Right lobe of liver (tissue), 6 donors: ENCODE results near the gene CAPN2. TPM values are rescaled to one million over a fixed set of nuclear protein-coding genes. Genes with fewer than 3 reads are reported as not detected.

Source experiments
- ATAC-seq, 4 donors: fragments of 200-7000 bp; cut with Tn5 transposase; one replicate each; pipeline ENCODE4 v1.9.1; 2020; ENCODE audit warnings: mild to moderate bottlenecking in 4 of 4, moderate library complexity in 4 of 4
- DNase-seq, 3 donors: peaks; one replicate each; pipeline ENCODE4 v3.0.0-alpha.2; 2020
- H3K27ac ChIP-seq, 3 donors: fragments of 200-600 bp; one replicate each; pipeline ENCODE4 v1.8.0; 2022
- H3K27me3 ChIP-seq, 2 donors: fragments of 200-600 bp; one replicate each; pipeline ENCODE4 v1.8.0; 2022
- H3K36me3 ChIP-seq, 4 donors: fragments of 200-600 bp; sonication (generic) in 1 of 4; one replicate each; pipeline versions ENCODE4 v1.5.1 to v1.8.0; 2017 to 2022; ENCODE audit warnings: control low read depth in 1 of 4
- H3K4me1 ChIP-seq, 4 donors: fragments of 200-600 bp; sonication (generic) in 1 of 4; one replicate each; pipeline versions ENCODE4 v1.5.1 to v1.8.0; 2017 to 2022; ENCODE audit warnings: control low read depth in 1 of 4
- H3K4me3 ChIP-seq, 3 donors: fragments of 200-600 bp; one replicate each; pipeline ENCODE4 v1.8.0; 2022
- H3K9me3 ChIP-seq, 4 donors: fragments of 200-600 bp; sonication (generic) in 1 of 4; one replicate each; pipeline versions ENCODE4 v1.5.1 to v1.8.0; 2017 to 2022; ENCODE audit warnings: control low read depth in 1 of 4
- POLR2A ChIP-seq: fragments of 450-650 bp; IDR thresholded peaks from one replicate; pipeline ENCODE4 v1.6.1; 2017; ENCODE audit warnings: antibody characterized with exemption, mild to moderate bottlenecking
- WGBS: methylation state at CpG from one replicate; pipeline ENCODE4 v1.1.6; 2018; ENCODE audit warnings: low coverage, low lambda C conversion rate; ENCODE audit not compliant: insufficient coverage; ENCODE audit errors: missing lambda C conversion rate; 5-methylcytosine and 5-hydroxymethylcytosine counted together
- intact Hi-C, 2 donors: fragments of 100-400 bp; cut with DNase I; formaldehyde crosslinking; loops; one replicate each; pipeline versions ENCODE4 v1.11.2 to v1.14.1; 2022
- total RNA-seq, 6 experiments: library from RNA; depleted of rRNA in 2 of 6; stranded (reverse); fragments of >200 nt in 2 of 6; fragmentation: NEBNext Ultra II Directional in 3 of 6; extraction: Animal tissue kit (Norgen Biotek cat#: 25700) in 3 of 6; gene quantifications; one replicate each; pipeline versions ENCODE4 v1.1.0 to v1.2.4, GENCODE V29; 2016 to 2023
- TF ChIP-seq, protein P1 (sequence below), 4 donors: fragments of 200-600 bp in 3 of 4; fragments of 450-650 bp in 1 of 4; IDR thresholded peaks; one replicate each; pipeline versions ENCODE4 v1.5.1 to v1.8.0; 2016 to 2022; ENCODE audit warnings: antibody characterized with exemption in 4 of 4, mild to moderate bottlenecking in 2 of 4
- donor health status: DM: no; HTN: yes; CAD: no.
- donor health status: DM: no; HTN: no; CAD: no.
- donor health status: DM: no; HTN: no; CAD: no.
- donor health status: DM: no; HTN: yes; CAD: no.
- donor health status: DM: no; HTN: yes; CAD: no.

The CAPN2 gene
- total RNA-seq, 6 experiments from 2014 or later = 17.5 to 53.1 (median 33.1) TPM

DNA sequence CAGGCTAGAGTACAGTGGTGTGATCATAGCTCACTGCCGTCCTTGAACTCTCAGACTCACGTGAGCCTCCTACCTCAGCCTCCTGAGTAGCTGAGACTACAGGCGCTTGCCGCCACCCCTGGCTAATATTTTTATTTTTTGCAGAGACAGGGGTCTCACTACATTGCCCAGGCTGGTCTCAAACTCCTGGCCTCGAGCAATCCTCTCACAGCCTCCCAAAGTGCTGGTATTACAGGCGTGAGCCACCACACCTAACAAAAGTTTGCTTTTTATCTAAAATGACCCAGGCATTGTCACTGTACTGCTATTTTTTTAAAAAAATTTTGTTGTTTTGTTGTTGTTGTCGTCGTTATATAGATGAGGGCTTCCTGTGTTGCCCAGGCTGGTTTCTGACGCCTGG lies 46.4 kb downstream of the CAPN2 start:
- Histone ChIP-seq H3K4me3 (no peak overlapping the region), H3K9me3 (no peaks in the 10 kb centered on the region), H3K4me1 (no peaks in the 10 kb centered on the region), H3K36me3 (peaks cover 0 to 7% (median 0%) of the 10 kb centered on the region in 4 donors), H3K27me3 (no peaks in the 10 kb centered on the region), H3K27ac (no peak overlapping the region)
- 90% methylated on average over 8 of the region's 9 CpGs for WGBS
- ATAC-seq (no peak), DNase-seq (no peak)
- intact Hi-C loops = no loop called here
- no peak for TF ChIP-seq POLR2A
- TF ChIP-seq, protein P1, sequence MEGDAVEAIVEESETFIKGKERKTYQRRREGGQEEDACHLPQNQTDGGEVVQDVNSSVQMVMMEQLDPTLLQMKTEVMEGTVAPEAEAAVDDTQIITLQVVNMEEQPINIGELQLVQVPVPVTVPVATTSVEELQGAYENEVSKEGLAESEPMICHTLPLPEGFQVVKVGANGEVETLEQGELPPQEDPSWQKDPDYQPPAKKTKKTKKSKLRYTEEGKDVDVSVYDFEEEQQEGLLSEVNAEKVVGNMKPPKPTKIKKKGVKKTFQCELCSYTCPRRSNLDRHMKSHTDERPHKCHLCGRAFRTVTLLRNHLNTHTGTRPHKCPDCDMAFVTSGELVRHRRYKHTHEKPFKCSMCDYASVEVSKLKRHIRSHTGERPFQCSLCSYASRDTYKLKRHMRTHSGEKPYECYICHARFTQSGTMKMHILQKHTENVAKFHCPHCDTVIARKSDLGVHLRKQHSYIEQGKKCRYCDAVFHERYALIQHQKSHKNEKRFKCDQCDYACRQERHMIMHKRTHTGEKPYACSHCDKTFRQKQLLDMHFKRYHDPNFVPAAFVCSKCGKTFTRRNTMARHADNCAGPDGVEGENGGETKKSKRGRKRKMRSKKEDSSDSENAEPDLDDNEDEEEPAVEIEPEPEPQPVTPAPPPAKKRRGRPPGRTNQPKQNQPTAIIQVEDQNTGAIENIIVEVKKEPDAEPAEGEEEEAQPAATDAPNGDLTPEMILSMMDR (IDR thresholded peaks at IDR 0.05) = no peak

DNA sequence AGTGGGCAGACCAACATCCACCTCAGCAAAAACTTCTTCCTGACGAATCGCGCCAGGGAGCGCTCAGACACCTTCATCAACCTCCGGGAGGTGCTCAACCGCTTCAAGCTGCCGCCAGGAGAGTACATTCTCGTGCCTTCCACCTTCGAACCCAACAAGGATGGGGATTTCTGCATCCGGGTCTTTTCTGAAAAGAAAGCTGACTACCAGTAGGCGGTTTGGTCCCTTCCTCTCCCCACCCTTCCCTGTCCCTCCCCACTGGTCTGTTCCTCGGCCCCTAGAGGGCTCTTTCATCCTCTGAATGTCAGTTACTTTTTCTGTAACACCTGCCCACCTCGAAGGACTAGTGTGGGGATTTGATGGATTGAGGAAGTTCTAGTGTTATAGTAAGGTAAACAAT lies 46.9 kb downstream of the CAPN2 start:
- no peak for TF ChIP-seq POLR2A
- DNase-seq (no peak), ATAC-seq (no peak)
- intact Hi-C loops = no loop called here
- Histone ChIP-seq H3K36me3 (peaks cover 0 to 7% (median 0%) of the 10 kb centered on the region in 4 donors), H3K4me3 (no peak overlapping the region), H3K9me3 (no peaks in the 10 kb centered on the region), H3K27ac (no peak overlapping the region), H3K4me1 (no peaks in the 10 kb centered on the region), H3K27me3 (no peaks in the 10 kb centered on the region)
- 90% methylated on average over 12 of the region's 13 CpGs for WGBS

GRCh38 chr1:223760833-223761232 lies 48.5 kb downstream of the CAPN2 start:
- H3K4me3 ChIP-seq = no peak overlapping the region
- H3K4me1 ChIP-seq = no peaks in the 10 kb centered on the region
- ATAC-seq = no peak
- no peaks in the 10 kb centered on the region for H3K27me3 ChIP-seq
- no peaks in the 10 kb centered on the region for H3K9me3 ChIP-seq
- TF ChIP-seq, protein P1 (IDR thresholded peaks at IDR 0.05) = no peak
- no peak for TF ChIP-seq POLR2A
- peaks cover 0 to 3% (median 0%) of the 10 kb centered on the region in 4 donors for H3K36me3 ChIP-seq
- WGBS = 77% methylated on average over 5 of the region's 6 CpGs
- H3K27ac ChIP-seq = no peak overlapping the region
- DNase-seq = no peak
- intact Hi-C loops = no loop called here

- Histone ChIP-seq H3K4me3 (no peak overlapping the region), H3K4me1 (no peaks in the 10 kb centered on the region), H3K27ac (no peak overlapping the region), H3K9me3 (no peaks in the 10 kb centered on the region), H3K36me3 (peaks cover 0 to 3% (median 0%) of the 10 kb centered on the region in 4 donors), H3K27me3 (no peaks in the 10 kb centered on the region)
- TF ChIP-seq POLR2A = no peak
- TF ChIP-seq, protein P1 (IDR thresholded peaks at IDR 0.05) = no peak
- DNase-seq (no peak), ATAC-seq (no peak)
- 71% methylated on average over 7 of the region's 7 CpGs for WGBS
- intact Hi-C loops = no loop called here
Measured at GRCh38 chr1:223761411-223761810, 49.1 kb downstream of the CAPN2 start.

DNA sequence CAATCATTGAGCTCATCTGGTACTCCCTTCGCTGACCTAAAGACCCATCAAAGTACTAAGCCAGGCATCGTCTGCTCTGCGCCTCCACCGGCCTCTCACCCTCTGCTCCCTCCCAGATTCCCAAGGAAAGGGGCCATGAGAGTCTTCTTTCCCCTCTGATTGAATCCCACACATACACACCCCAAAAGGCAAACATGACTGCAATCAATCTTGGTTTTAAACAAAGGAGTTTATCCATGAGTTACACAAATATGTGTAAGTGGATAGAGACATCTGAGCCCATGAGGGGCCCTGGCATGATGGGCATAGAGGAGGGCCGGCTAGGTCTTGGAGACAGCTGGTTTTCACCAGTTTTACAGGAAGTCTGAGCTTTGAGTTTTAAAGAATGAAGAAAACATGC lies 50.9 kb downstream of the CAPN2 start:
- Histone ChIP-seq H3K36me3 (peaks cover 0 to 3% (median 0%) of the 10 kb centered on the region in 4 donors), H3K27ac (no peak overlapping the region), H3K9me3 (no peaks in the 10 kb centered on the region), H3K4me3 (no peak overlapping the region), H3K27me3 (no peaks in the 10 kb centered on the region), H3K4me1 (no peaks in the 10 kb centered on the region)
- TF ChIP-seq POLR2A = no peak
- TF ChIP-seq, protein P1 (IDR thresholded peaks at IDR 0.05) = no peak
- intact Hi-C loops = no loop called here
- WGBS = 99% methylated on average over 5 of the region's 5 CpGs
- ATAC-seq (no peak), DNase-seq (no peak)
